ENCODE measurements around the gene CPNE5.

The CPNE5 gene

GRCh38 chr6:36694616-36695015 is 144.6 kb downstream of the CPNE5 start:
- no peak overlapping the region for H2AFZ ChIP-seq (ENCODE audit: low read length)

DNA sequence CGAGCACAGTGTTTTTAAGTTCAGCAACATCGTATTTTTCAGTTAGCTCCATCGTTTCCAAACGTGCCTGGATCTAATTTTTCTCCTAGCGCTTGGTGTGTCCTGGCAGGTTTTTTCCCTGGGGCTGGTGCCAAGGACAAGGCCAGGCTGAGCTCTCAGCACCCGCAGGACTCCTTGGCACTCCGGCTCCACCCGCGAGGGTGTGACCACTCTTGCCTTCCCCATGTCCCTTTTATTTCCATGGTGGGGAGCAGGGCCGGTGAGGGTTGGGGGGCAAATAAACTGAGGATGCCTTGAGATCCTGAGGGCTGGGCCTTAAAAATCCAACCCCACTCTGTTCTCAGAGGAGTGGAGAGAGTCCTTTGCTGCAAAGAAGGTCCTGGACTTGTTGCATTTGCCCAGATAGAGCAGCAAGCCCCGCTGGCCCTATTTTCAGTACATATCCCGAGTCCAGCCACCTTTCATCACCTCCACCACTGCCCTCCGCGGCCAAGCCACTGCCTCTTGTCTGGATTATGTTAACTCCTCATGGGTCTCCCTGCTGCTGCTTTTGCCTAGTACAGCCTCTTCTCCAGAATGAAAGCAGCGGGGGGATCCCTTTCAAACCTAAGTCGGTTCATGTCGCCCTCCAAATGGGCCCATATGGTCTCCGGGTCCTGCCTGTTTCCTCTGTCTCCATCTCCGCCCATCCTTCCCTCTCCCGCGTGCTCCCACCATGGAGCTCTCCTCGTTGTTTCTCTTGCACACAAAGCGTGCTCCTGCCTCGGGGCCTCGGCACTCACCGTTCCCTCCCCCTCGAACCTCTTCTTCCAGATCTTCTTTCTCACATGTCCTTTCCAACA is 146.2 kb downstream of the CPNE5 start:
- Histone ChIP-seq H4K20me1 (ENCODE audit: insufficient read depth, low read length, poor library complexity, severe bottlenecking) (no peaks in the 10 kb centered on the region), H3K36me3 (ENCODE audit: insufficient read depth, low read length) (no peaks in the 10 kb centered on the region), H3K9ac (ENCODE audit: low read depth, low read length, poor library complexity, severe bottlenecking) (peak overlapping the region; percentile 20), H3F3A (ENCODE audit: low read depth) (0 out of 2 replicates have a peak, but pooled peaks cover 3% of the 10 kb centered on the region), H3K4me3 (ENCODE audit: low read length, poor library complexity, severe bottlenecking) (no peak overlapping the region), H3K9me3 (ENCODE audit: insufficient read depth, low read depth, low read length) (no peaks in the 10 kb centered on the region), H3K27me3 (ENCODE audit: insufficient read depth, low read length, poor library complexity, severe bottlenecking) (no peaks in the 10 kb centered on the region), H3K4me1 (ENCODE audit: insufficient read depth, low read length, poor library complexity, severe bottlenecking) (peaks cover 32% of the 10 kb centered on the region), H3K79me2 (ENCODE audit: insufficient read depth, low read length) (peaks cover 4% of the 10 kb centered on the region), H3K4me2 (ENCODE audit: low read depth, low read length, poor library complexity, severe bottlenecking) (peak overlapping the region; percentile 51), H2AFZ (ENCODE audit: low read length) (peak overlapping the region; percentile 86; the same call in 1 of the 2 replicates), H3K9me2 (replicated peaks; ENCODE audit: low read depth, low read length) (no peaks in the 10 kb centered on the region)
- TF ChIP-seq, protein P1, sequence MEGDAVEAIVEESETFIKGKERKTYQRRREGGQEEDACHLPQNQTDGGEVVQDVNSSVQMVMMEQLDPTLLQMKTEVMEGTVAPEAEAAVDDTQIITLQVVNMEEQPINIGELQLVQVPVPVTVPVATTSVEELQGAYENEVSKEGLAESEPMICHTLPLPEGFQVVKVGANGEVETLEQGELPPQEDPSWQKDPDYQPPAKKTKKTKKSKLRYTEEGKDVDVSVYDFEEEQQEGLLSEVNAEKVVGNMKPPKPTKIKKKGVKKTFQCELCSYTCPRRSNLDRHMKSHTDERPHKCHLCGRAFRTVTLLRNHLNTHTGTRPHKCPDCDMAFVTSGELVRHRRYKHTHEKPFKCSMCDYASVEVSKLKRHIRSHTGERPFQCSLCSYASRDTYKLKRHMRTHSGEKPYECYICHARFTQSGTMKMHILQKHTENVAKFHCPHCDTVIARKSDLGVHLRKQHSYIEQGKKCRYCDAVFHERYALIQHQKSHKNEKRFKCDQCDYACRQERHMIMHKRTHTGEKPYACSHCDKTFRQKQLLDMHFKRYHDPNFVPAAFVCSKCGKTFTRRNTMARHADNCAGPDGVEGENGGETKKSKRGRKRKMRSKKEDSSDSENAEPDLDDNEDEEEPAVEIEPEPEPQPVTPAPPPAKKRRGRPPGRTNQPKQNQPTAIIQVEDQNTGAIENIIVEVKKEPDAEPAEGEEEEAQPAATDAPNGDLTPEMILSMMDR (conservative IDR thresholded peaks at IDR 0.05; ENCODE audit: low read length), result no peak
- TF ChIP-seq EZH2phosphoT487 (IDR thresholded peaks at IDR 0.05; ENCODE audit: borderline replicate concordance), result no peak

More at GRCh38 chr6:36694616-36695015, 144.6 kb downstream of the CPNE5 start:
- H3K9me3 ChIP-seq (ENCODE audit: insufficient read depth, low read depth, low read length), result no peaks in the 10 kb centered on the region
- H3K9ac ChIP-seq (ENCODE audit: low read depth, low read length, poor library complexity, severe bottlenecking), result no peak overlapping the region
- no peaks in the 10 kb centered on the region for H3K9me2 ChIP-seq (replicated peaks; ENCODE audit: low read depth, low read length)
- H3K4me2 ChIP-seq (ENCODE audit: low read depth, low read length, poor library complexity, severe bottlenecking), result no peak overlapping the region
- no peaks in the 10 kb centered on the region for H3K36me3 ChIP-seq (ENCODE audit: insufficient read depth, low read length)
- H3K4me3 ChIP-seq (ENCODE audit: low read length, poor library complexity, severe bottlenecking), result no peak overlapping the region
- no peak for TF ChIP-seq EZH2phosphoT487 (IDR thresholded peaks at IDR 0.05; ENCODE audit: borderline replicate concordance)
- TF ChIP-seq, protein P1 (conservative IDR thresholded peaks at IDR 0.05; ENCODE audit: low read length), result no peak
- peaks cover 42% of the 10 kb centered on the region for H3K4me1 ChIP-seq (ENCODE audit: insufficient read depth, low read length, poor library complexity, severe bottlenecking)
- H3K79me2 ChIP-seq (ENCODE audit: insufficient read depth, low read length), result peaks cover 20% of the 10 kb centered on the region
- H4K20me1 ChIP-seq (ENCODE audit: insufficient read depth, low read length, poor library complexity, severe bottlenecking), result peaks cover 13% of the 10 kb centered on the region
- H3K27me3 ChIP-seq (ENCODE audit: insufficient read depth, low read length, poor library complexity, severe bottlenecking), result no peaks in the 10 kb centered on the region
- H3F3A ChIP-seq (ENCODE audit: low read depth), result 0 out of 2 replicates have a peak, but pooled peaks cover 3% of the 10 kb centered on the region

GRCh38 chr6:36692220-36692619 is 147.0 kb downstream of the CPNE5 start:
- H3K4me3 ChIP-seq (ENCODE audit: low read length, poor library complexity, severe bottlenecking), result no peak overlapping the region
- peak overlapping the region; percentile 20 for H3K9ac ChIP-seq (ENCODE audit: low read depth, low read length, poor library complexity, severe bottlenecking)
- H3K9me3 ChIP-seq (ENCODE audit: insufficient read depth, low read depth, low read length), result no peaks in the 10 kb centered on the region
- H2AFZ ChIP-seq (ENCODE audit: low read length), result peak overlapping the region; percentile 86
- H4K20me1 ChIP-seq (ENCODE audit: insufficient read depth, low read length, poor library complexity, severe bottlenecking), result no peaks in the 10 kb centered on the region
- H3F3A ChIP-seq (ENCODE audit: low read depth), result 0 out of 2 replicates have a peak, but pooled peaks cover 3% of the 10 kb centered on the region
- H3K36me3 ChIP-seq (ENCODE audit: insufficient read depth, low read length), result no peaks in the 10 kb centered on the region
- peaks cover 26% of the 10 kb centered on the region for H3K4me1 ChIP-seq (ENCODE audit: insufficient read depth, low read length, poor library complexity, severe bottlenecking)
- H3K27me3 ChIP-seq (ENCODE audit: insufficient read depth, low read length, poor library complexity, severe bottlenecking), result no peaks in the 10 kb centered on the region
- no peaks in the 10 kb centered on the region for H3K79me2 ChIP-seq (ENCODE audit: insufficient read depth, low read length)
- no peaks in the 10 kb centered on the region for H3K9me2 ChIP-seq (replicated peaks; ENCODE audit: low read depth, low read length)
- TF ChIP-seq, protein P1 (conservative IDR thresholded peaks at IDR 0.05; ENCODE audit: low read length), result no peak
- no peak for TF ChIP-seq EZH2phosphoT487 (IDR thresholded peaks at IDR 0.05; ENCODE audit: borderline replicate concordance)
- H3K4me2 ChIP-seq (ENCODE audit: low read depth, low read length, poor library complexity, severe bottlenecking), result peak overlapping the region; percentile 51

Data from Loucy (cell line).